Measurements from ENCODE around the gene CENPB. TPM values are rescaled to one million over a fixed set of nuclear protein-coding genes. Genes with fewer than 3 reads are reported as not detected.

The CENPB gene
- total RNA-seq, 4 donors from 2014 or later: 38.8 to 81.4 (median 67.1) TPM

DNA sequence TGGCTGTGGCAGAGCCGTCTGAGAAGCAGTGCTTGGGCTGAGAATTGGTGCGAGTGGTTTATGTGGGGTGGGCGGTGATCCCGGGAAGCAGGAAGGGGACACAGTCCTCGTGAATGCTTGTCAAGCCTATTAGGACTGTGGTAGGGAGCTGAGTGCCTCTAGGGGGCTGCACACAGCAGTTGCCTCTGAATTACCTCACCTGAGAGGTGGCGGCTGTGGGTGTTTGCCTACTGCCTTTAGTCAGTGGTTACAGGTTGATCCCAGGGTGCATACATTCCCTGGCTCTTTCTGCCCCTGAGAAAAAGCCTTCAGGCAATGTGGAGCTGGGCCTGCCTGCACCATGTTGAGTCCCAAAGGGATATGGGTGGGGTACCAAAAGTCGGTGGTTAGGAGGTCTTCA is 39.0 kb upstream of the CENPB start:
- WGBS, 2 donors: 72 to 81% methylated on average over 5 of the region's 7 CpGs
- TF ChIP-seq POLR2A (IDR thresholded peaks at IDR 0.05): no peak
- no peak for TF ChIP-seq CTCF (IDR thresholded peaks at IDR 0.05)
- Histone ChIP-seq H3K27me3 (no peaks in the 10 kb centered on the region), H3K4me1 (peaks cover 6 to 13% (median 6%) of the 10 kb centered on the region in 3 donors), H3K9me3 (no peaks in the 10 kb centered on the region), H3K36me3 (peaks cover 13 to 68% (median 22%) of the 10 kb centered on the region in 3 donors), H3K27ac (no peak overlapping the region), H3K4me3 (no peak overlapping the region)
- DNase-seq: no peak
- intact Hi-C loops (cut with DNase I): no loop called here

DNA sequence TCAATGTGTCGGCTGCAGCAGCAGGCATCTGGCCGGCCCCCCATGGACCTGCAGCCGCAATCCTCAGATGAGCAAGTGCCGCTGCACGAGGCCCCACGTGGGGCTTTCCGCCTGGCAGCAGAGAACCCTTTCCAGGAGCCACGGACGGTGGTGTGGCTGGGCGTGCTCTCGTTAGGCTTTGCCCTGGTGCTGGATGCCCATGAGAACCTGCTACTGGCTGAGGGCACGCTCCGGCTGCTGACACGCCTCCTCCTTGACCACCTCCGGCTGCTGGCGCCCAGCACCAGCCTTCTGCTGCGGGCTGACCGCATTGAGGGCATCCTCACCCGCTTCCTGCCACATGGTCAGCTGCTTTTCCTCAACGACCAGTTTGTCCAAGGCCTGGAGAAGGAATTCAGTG is 37.3 kb upstream of the CENPB start:
- WGBS, 2 donors: 91% methylated on average over 12 of the region's 20 CpGs; no CpG with 5 or more reads in 1 of the 2 donors

DNA sequence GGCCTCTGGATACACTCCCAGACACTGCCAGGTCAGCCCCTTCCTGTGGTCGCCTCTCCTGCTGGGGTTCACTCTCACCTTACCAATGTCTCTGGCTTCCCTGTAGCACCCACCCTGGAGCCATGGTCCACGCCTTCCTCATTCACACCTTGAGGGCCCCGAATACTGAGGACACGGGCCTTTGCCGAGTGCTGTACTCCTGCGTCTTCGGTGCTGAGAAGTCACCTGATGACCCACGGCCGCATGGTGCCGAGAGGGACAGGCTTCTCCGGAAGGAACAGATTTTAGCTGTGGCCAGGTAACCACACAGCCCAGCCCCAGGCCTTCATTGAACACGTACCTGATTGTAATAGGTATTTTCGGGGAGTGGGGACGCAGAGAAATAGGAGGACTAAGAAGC is 35.5 kb upstream of the CENPB start:
- no peak for DNase-seq
- Histone ChIP-seq H3K27me3 (no peaks in the 10 kb centered on the region), H3K36me3 (peaks cover 13 to 52% (median 18%) of the 10 kb centered on the region in 3 donors), H3K9me3 (no peaks in the 10 kb centered on the region), H3K4me3 (no peak overlapping the region), H3K27ac (peak overlapping the region in 1 of 4 donors; percentile 91), H3K4me1 (peaks cover 21 to 34% (median 25%) of the 10 kb centered on the region in 3 donors)
- TF ChIP-seq CTCF (IDR thresholded peaks at IDR 0.05): no peak
- no peak for TF ChIP-seq POLR2A (IDR thresholded peaks at IDR 0.05)
- intact Hi-C loops (cut with DNase I): loop anchor here (5.0 kb wide), 1 partner anchor 40 kb away; the partner anchor contains the start of gene SPEF1
- 83 to 99% methylated on average over 9 to 11 of the region's 14 CpGs for WGBS, 2 donors

More for the DNA sequence above, 37.3 kb upstream of the CENPB start:
- TF ChIP-seq CTCF (IDR thresholded peaks at IDR 0.05) (no peak), POLR2A (IDR thresholded peaks at IDR 0.05) (no peak)
- no peaks in the 10 kb centered on the region for H3K27me3 ChIP-seq
- intact Hi-C loops (cut with DNase I): loop anchor here (5.0 kb wide), 1 partner anchor 42 kb away; the partner anchor contains the start of gene SPEF1
- H3K27ac ChIP-seq: no peak overlapping the region
- DNase-seq: no peak
- no peaks in the 10 kb centered on the region for H3K9me3 ChIP-seq
- peaks cover 13 to 25% (median 15%) of the 10 kb centered on the region in 3 donors for H3K4me1 ChIP-seq
- H3K4me3 ChIP-seq: no peak overlapping the region
- peaks cover 13 to 64% (median 22%) of the 10 kb centered on the region in 3 donors for H3K36me3 ChIP-seq

DNA sequence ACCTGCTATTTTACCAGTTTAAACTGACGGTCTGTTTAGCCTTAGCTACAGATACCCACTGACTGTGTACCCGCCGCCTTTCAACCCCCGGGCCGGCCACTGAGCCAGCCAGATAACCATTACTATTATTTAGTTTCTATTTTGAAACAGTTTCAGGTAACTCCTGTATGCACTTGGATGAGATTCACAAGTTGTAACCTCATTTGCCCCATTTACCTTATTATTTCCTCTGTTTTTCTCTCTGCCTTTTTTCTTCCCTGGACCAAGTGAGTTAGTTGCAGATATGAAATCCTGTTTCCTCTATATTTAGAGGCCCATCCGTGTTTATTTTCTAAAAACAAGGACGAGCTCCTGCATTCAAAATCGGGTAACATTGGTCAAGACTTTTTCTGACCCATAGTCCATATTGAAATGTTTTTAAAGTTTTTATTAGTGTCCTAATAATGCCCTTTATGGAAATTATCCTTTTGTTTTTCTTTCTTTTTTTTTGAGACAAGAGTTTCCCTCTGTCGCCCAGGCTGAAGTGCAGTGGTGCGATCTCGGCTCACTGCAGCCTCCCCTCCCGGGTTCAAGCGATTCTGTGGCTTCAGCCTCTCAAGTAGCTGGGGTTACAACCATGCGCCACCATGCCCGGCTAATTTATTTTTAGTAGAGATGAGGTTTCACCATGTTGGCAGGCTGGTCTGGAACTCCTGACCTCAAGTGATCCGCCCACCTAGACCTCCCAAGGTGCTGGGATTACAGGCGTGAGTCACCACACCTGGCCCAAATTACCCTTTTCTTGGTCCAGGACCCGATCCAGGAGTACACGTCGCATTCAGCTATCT is 34.6 kb upstream of the CENPB start:
- WGBS, 2 donors: 20 to 30% methylated on average over 18 to 19 of the region's 20 CpGs
- Histone ChIP-seq H3K27ac (peak overlapping the region; percentile 91 to 99 (median 98)), H3K27me3 (no peaks in the 10 kb centered on the region), H3K36me3 (peaks cover 13 to 43% (median 18%) of the 10 kb centered on the region in 3 donors), H3K4me1 (peaks cover 21 to 40% (median 25%) of the 10 kb centered on the region in 3 donors), H3K4me3 (peak overlapping the region; percentile 71 to 74 (median 72)), H3K9me3 (no peaks in the 10 kb centered on the region)
- DNase-seq: no peak
- no peak for TF ChIP-seq POLR2A (IDR thresholded peaks at IDR 0.05)
- no peak for TF ChIP-seq CTCF (IDR thresholded peaks at IDR 0.05)
- intact Hi-C loops (cut with DNase I): loop anchor here (5.0 kb wide), 1 partner anchor 39 kb away; the partner anchor contains the start of gene SPEF1

All from esophagus squamous epithelium (tissue), 5 donors.